ENCODE results near the gene BIRC7.

DNA sequence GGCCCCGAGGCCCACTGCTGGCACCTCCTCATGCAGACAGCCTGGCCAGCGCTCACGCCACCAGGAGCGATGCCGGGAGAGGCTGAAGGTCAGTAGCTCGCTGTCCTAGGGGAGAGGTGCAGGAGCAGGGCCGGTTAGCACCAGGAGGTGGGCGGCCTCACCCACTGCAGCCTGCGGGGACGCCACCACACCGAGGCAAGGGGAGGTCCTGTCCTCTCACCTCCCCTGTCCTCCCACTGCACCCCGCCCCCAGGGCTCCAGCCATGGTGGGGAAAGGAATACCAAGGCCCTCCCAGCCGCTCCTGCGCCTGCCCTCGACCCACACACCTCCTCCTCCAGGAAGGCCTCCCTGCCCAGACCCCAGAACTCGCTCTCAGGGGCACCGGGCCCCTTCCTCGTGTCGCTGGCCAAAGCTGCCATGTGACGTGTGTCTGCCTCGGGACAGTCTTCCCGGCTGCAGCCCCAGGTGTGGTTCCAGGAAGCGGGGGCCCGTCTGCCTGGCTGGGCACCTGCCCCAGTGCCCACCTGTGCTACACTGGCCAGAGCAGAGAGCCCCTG is 12.0 kb downstream of the BIRC7 start:
- TF ChIP-seq, protein P1, sequence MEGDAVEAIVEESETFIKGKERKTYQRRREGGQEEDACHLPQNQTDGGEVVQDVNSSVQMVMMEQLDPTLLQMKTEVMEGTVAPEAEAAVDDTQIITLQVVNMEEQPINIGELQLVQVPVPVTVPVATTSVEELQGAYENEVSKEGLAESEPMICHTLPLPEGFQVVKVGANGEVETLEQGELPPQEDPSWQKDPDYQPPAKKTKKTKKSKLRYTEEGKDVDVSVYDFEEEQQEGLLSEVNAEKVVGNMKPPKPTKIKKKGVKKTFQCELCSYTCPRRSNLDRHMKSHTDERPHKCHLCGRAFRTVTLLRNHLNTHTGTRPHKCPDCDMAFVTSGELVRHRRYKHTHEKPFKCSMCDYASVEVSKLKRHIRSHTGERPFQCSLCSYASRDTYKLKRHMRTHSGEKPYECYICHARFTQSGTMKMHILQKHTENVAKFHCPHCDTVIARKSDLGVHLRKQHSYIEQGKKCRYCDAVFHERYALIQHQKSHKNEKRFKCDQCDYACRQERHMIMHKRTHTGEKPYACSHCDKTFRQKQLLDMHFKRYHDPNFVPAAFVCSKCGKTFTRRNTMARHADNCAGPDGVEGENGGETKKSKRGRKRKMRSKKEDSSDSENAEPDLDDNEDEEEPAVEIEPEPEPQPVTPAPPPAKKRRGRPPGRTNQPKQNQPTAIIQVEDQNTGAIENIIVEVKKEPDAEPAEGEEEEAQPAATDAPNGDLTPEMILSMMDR (IDR thresholded peaks at IDR 0.05): no peak
- TF ChIP-seq POLR2A (IDR thresholded peaks at IDR 0.05): no peak
- no peak for TF ChIP-seq EP300 (IDR thresholded peaks at IDR 0.05)

All from tibial nerve (tissue), 4 donors.